SH-SY5Y (cell line): Measurements from ENCODE around the gene NECTIN3.

Experiments
- GATA2 ChIP-seq: IDR thresholded peaks from 2 replicates; pipeline ENCODE4 v1.6.1; 2011; ENCODE audit warnings: mild to moderate bottlenecking, low read depth, low read length
- GATA3 ChIP-seq: IDR thresholded peaks from 2 replicates; pipeline ENCODE4 v1.6.1; 2011; ENCODE audit warnings: low read depth, mild to moderate bottlenecking, low read length, moderate library complexity

NECTIN3 gene

DNA sequence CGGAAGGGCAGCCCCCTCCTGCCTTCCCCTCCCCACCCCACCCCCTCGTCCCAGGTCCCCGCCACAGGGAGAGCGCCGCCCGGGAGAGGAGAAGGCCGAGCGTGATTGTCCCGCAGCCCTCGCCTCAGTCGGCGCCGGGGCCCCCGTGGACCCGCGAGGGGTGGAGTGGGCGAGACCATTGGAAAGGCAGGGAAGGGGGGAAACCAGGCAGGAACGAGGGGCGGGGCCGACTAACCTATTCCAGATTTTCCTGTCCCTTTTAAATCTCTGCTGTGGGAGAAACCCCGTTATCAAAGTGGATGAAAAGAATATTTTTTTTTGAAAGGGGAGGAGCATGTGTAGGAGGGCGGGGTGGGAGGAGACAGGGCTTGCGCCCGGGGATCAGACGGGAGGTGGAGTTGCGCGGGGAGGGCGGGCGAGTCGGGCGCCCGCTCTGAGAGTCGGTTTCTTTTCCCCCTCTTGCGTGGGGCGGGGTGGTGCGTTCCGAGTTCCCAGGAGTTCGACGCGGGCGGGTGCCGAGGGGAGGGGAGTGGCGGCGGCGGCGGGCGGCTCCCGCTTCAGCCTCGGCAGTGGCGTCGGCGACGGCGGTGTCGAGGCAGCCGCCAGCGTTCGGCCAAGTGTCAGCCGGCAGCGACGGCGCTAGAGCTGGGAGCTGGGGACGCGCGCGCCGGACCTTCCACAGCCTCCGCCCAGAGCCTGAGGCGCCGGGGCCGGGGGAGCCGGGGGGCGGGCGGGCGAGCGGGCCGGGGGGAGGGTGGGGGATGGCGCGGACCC lies at the start of gene NECTIN3:
TSS of gene NECTIN3 (plus strand) at position 560 of the 774 bp plus-strand sequence. CDS start at position 762, 202 bp downstream.
- no peak for TF ChIP-seq GATA3
- TF ChIP-seq GATA2: no peak; the same call in 1 of the 2 replicates

- TF ChIP-seq GATA3 (no peak), GATA2 (no peak)
Observed at GRCh38 chr3:111027868-111028267, 43.7 kb upstream of the NECTIN3 start.

- TF ChIP-seq GATA3: no peak
- TF ChIP-seq GATA2: no peak
Observed at GRCh38 chr3:111031538-111031937, 40.1 kb upstream of the NECTIN3 start.

GRCh38 chr3:111032677-111033076 lies 38.9 kb upstream of the NECTIN3 start:
- TF ChIP-seq GATA3: no peak
- no peak for TF ChIP-seq GATA2

- TF ChIP-seq GATA2: no peak
- TF ChIP-seq GATA3: no peak
Observed at GRCh38 chr3:111033470-111034050, 38.1 kb upstream of the NECTIN3 start.

DNA sequence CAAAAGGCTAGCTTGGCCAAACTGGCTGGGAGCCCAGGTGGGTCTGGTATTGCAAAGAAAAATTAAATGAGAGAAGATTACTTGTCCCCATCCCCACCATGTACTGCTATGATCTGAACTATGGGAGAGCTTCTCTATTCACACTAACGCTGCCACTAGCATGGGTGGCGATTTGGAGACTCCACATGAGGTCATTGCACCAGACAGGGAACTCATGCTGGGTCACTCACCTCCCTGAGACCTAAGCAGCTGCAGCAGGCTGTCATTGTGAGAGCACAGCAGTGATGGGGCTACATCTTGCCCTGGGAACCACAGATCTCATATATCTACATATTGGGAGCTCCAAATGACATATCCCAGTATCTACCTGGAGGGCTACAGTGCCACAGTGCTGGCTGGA lies 36.3 kb upstream of the NECTIN3 start:
- TF ChIP-seq GATA2 (no peak), GATA3 (no peak)

GRCh38 chr3:111035902-111036301 lies 35.7 kb upstream of the NECTIN3 start:
- TF ChIP-seq GATA2 (no peak), GATA3 (no peak)

DNA sequence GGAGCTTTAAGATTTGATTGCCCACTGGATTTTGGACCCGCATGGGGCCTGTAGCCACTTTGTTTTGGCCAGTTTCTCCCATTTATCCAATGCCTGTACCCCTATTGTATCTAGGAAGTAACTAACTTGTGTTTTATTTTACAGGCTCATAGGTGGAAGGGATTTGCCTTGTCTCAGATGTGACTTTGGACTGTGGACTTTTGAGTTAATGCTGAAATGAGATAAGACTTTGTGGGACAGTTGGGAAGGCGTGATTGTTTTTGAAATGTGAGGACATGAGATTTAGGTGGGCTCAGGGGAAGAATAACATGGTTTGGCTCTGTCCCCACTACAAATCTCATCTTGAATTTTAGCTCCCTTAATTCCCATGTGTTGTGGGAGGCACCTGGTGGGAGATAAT lies 30.7 kb upstream of the NECTIN3 start:
- TF ChIP-seq GATA2: no peak
- TF ChIP-seq GATA3: no peak

DNA sequence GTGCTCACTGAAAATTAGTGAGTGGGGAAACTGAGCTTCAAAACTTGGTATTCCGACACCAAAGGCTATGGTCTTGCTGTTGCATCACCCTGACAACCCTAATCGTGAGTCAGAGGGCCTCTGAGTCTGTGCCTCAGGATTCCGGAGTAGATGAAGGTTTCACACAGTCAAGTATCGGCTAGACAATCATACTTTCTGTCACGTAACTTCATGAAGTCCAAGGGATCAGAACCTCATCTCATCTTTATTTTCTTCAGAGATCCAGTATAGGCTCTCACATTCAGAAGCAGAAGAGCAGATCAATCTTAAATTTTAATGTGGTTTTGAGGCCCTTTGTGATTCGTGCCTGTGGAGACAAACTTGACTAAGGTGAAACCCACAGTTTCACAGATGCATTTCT lies 26.1 kb upstream of the NECTIN3 start:
- no peak for TF ChIP-seq GATA2
- no peak for TF ChIP-seq GATA3

- TF ChIP-seq GATA3 (no peak), GATA2 (no peak)
Observed at GRCh38 chr3:111047042-111047441, 24.6 kb upstream of the NECTIN3 start.

GRCh38 chr3:111047812-111048435 lies 23.7 kb upstream of the NECTIN3 start:
- TF ChIP-seq GATA2: no peak
- no peak for TF ChIP-seq GATA3

GRCh38 chr3:111051354-111051753 lies 20.3 kb upstream of the NECTIN3 start:
- TF ChIP-seq GATA3 (no peak), GATA2 (no peak)

DNA sequence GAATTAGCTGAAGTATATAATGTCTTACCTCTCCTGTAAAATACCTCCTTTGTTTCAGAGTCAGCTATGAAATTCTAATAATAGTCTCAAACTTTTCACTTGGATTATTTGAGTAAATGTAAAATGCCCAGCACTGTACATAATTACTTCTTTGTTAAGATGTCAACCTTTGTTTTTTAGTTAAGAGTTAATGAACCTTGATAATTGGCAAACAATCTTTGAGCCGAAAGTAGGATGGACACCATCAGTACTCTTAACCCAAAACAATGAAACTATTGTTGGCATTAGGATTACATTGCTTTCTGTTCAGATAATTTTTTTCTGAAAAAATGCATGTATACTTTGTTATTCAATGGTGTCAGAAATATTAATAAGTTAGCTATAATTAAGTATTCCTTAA lies 3.0 kb upstream of the NECTIN3 start:
- TF ChIP-seq GATA2: no peak
- TF ChIP-seq GATA3: no peak

DNA sequence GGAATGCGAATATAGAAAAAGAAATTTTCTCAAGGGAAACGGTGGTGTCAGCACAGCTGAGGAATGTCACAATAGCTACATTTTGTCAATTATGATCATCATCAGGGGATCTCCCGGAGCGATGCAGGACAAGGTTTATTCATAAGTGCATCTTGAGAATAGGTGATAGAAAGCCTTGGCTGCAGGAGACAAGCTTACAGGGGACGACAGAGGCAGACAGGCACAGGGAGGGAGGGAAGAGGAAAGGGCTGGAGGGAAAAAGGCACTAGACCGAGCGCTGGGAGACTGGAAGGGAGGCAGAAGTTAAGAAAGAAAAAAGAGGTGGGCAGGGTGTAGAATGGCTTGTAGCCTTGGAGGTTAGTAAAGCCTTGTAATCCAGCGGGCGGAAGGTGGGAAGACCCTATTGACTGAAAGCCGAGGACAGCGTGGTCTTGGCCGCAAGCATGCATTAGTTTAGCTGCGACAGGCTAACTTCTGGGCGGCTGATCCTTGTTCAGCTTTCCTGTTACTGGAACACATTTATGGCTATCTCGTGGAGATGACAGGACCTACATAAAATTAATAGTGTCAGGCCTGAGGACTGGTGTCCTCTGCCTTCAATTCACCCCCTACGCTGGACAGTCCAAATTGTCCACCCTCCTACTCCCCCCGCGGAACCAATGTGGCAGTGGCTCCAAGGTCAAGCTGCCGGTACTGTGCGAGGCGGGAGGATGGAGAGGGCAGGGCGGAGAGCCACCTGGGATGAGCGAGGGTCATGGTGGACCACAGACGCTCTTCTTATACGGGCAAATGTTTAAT lies 1.4 kb upstream of the NECTIN3 start:
- TF ChIP-seq GATA3: no peak
- no peak for TF ChIP-seq GATA2
